HUES48 (cell line): ENCODE measurements around the gene TCIRG1.

Experiments used
- H3K27ac ChIP-seq: one replicate; pipeline ENCODE4 v1.7.0; 2013; ENCODE audit warnings: low read depth, low read length, inconsistent platforms
- H3K27me3 ChIP-seq: 2 replicates; pipeline ENCODE4 v1.6.1; 2013; ENCODE audit warnings: mild to moderate bottlenecking, low read length; ENCODE audit not compliant: control insufficient read depth, insufficient read depth
- H3K36me3 ChIP-seq: 2 replicates; pipeline ENCODE4 v1.6.1; 2013; ENCODE audit warnings: low read length; ENCODE audit not compliant: control insufficient read depth, insufficient read depth
- H3K4me1 ChIP-seq: 2 replicates; pipeline ENCODE4 v1.6.1; 2013; ENCODE audit warnings: mild to moderate bottlenecking, low read length; ENCODE audit not compliant: control insufficient read depth, insufficient read depth
- H3K4me3 ChIP-seq: 2 replicates; pipeline ENCODE4 v1.5.1; 2013; ENCODE audit warnings: mild to moderate bottlenecking, low read depth, low read length
- H3K9ac ChIP-seq: 2 replicates; pipeline ENCODE4 v1.6.1; 2013; ENCODE audit warnings: mild to moderate bottlenecking, low read depth, low read length, moderate library complexity
- H3K9me3 ChIP-seq: 2 replicates; pipeline ENCODE4 v1.6.1; 2013; ENCODE audit warnings: low read length; ENCODE audit not compliant: control insufficient read depth, insufficient read depth

TCIRG1 gene

GRCh38 chr11:68024508-68024907 is 14.3 kb upstream of the TCIRG1 start:
- no peak overlapping the region for H3K4me3 ChIP-seq
- no peaks in the 10 kb centered on the region; the same call in 1 of the 2 replicates for H3K36me3 ChIP-seq
- no peak overlapping the region for H3K27ac ChIP-seq
- H3K4me1 ChIP-seq = peaks cover 6% of the 10 kb centered on the region; the same call in 1 of the 2 replicates
- H3K9ac ChIP-seq = no peak overlapping the region
- H3K9me3 ChIP-seq = no peaks in the 10 kb centered on the region
- H3K27me3 ChIP-seq = no peaks in the 10 kb centered on the region

GRCh38 chr11:68025047-68025446 is 13.8 kb upstream of the TCIRG1 start:
- Histone ChIP-seq H3K27ac (no peak overlapping the region), H3K9me3 (no peaks in the 10 kb centered on the region), H3K4me3 (no peak overlapping the region), H3K4me1 (peaks cover 6% of the 10 kb centered on the region; the same call in 1 of the 2 replicates), H3K9ac (no peak overlapping the region), H3K27me3 (no peaks in the 10 kb centered on the region), H3K36me3 (no peaks in the 10 kb centered on the region; the same call in 1 of the 2 replicates)

- Histone ChIP-seq H3K27me3 (no peaks in the 10 kb centered on the region), H3K9me3 (no peaks in the 10 kb centered on the region), H3K27ac (no peak overlapping the region), H3K9ac (no peak overlapping the region), H3K36me3 (no peaks in the 10 kb centered on the region; the same call in 1 of the 2 replicates), H3K4me3 (no peak overlapping the region), H3K4me1 (no peaks in the 10 kb centered on the region; the same call in 1 of the 2 replicates)
These were observed 12.3 kb upstream of the TCIRG1 start for GRCh38 chr11:68026391-68027105.

GRCh38 chr11:68027667-68028066 is 11.2 kb upstream of the TCIRG1 start:
- no peaks in the 10 kb centered on the region for H3K27me3 ChIP-seq
- peak overlapping the region; percentile 44 for H3K27ac ChIP-seq
- no peaks in the 10 kb centered on the region for H3K9me3 ChIP-seq
- H3K36me3 ChIP-seq = peaks cover 9% of the 10 kb centered on the region
- H3K4me1 ChIP-seq = no peaks in the 10 kb centered on the region; the same call in 1 of the 2 replicates
- no peak overlapping the region for H3K4me3 ChIP-seq
- H3K9ac ChIP-seq = no peak overlapping the region

GRCh38 chr11:68028802-68029545 is 9.9 kb upstream of the TCIRG1 start:
- Histone ChIP-seq H3K9ac (no peak overlapping the region), H3K36me3 (peaks cover 22% of the 10 kb centered on the region), H3K9me3 (no peaks in the 10 kb centered on the region), H3K27ac (peak overlapping the region; percentile 32), H3K4me3 (peak overlapping the region; percentile 99; the same call in 1 of the 2 replicates), H3K27me3 (no peaks in the 10 kb centered on the region), H3K4me1 (no peaks in the 10 kb centered on the region; the same call in 1 of the 2 replicates)

- peaks cover 31% of the 10 kb centered on the region for H3K36me3 ChIP-seq
- H3K27ac ChIP-seq = peak within 1 kb of the TSS; percentile 86
- peak within 1 kb of the TSS; percentile 99 for H3K4me3 ChIP-seq
- no peaks in the 10 kb centered on the region for H3K27me3 ChIP-seq
- peak within 1 kb of the TSS; percentile 89 for H3K9ac ChIP-seq
- no peaks in the 10 kb centered on the region; the same call in 1 of the 2 replicates for H3K4me1 ChIP-seq
- H3K9me3 ChIP-seq = no peaks in the 10 kb centered on the region
These were observed 8.3 kb upstream of the TCIRG1 start, which contains the start of gene NDUFS8 for GRCh38 chr11:68030318-68031143. Gene NDUFS8, plus strand, starts transcription at chr11:68030681. Its CDS starts 1,471 bp downstream, at chr11:68032152.

- Histone ChIP-seq H3K27me3 (no peaks in the 10 kb centered on the region), H3K4me3 (peak overlapping the region; percentile 99), H3K9ac (peak overlapping the region; percentile 89), H3K4me1 (no peaks in the 10 kb centered on the region; the same call in 1 of the 2 replicates), H3K27ac (peak overlapping the region; percentile 86), H3K9me3 (no peaks in the 10 kb centered on the region), H3K36me3 (peaks cover 31% of the 10 kb centered on the region)
These were observed 7.7 kb upstream of the TCIRG1 start for GRCh38 chr11:68031144-68031464.

GRCh38 chr11:68032003-68032402 is 6.8 kb upstream of the TCIRG1 start:
- Histone ChIP-seq H3K9me3 (no peaks in the 10 kb centered on the region), H3K27me3 (no peaks in the 10 kb centered on the region), H3K4me3 (no peak overlapping the region), H3K4me1 (no peaks in the 10 kb centered on the region; the same call in 1 of the 2 replicates), H3K36me3 (peaks cover 31% of the 10 kb centered on the region), H3K27ac (no peak overlapping the region), H3K9ac (no peak overlapping the region)

GRCh38 chr11:68032997-68033707 is 5.7 kb upstream of the TCIRG1 start:
- Histone ChIP-seq H3K4me3 (no peak overlapping the region), H3K9me3 (no peaks in the 10 kb centered on the region), H3K27me3 (no peaks in the 10 kb centered on the region), H3K9ac (no peak overlapping the region), H3K4me1 (peaks cover 5% of the 10 kb centered on the region; the same call in 1 of the 2 replicates), H3K36me3 (peaks cover 31% of the 10 kb centered on the region), H3K27ac (no peak overlapping the region)

- peaks cover 10% of the 10 kb centered on the region; the same call in 1 of the 2 replicates for H3K4me1 ChIP-seq
- H3K27me3 ChIP-seq = no peaks in the 10 kb centered on the region
- H3K4me3 ChIP-seq = no peak overlapping the region
- no peaks in the 10 kb centered on the region for H3K9me3 ChIP-seq
- H3K36me3 ChIP-seq = peaks cover 31% of the 10 kb centered on the region
- no peak overlapping the region for H3K27ac ChIP-seq
- H3K9ac ChIP-seq = no peak overlapping the region
These were observed 5.1 kb upstream of the TCIRG1 start for GRCh38 chr11:68033708-68034045.
